HG03135 (cell line): ENCODE data around the gene LRP5.
"Not testable (repeated sequence)": the region's sequence is repeated elsewhere in the genome, so short reads cannot be mapped to it uniquely, and the experiment has no call there.

Experiments
- ATAC-seq: cut with Tn5 transposase; IDR thresholded peaks from one replicate; pipeline ENCODE4 v1.9.1; 2021; ENCODE audit warnings: mild to moderate bottlenecking, moderate library complexity; ENCODE audit not compliant: unreplicated experiment

Gene LRP5

GRCh38 chr11:68438658-68439259 lies 126.4 kb downstream of the LRP5 start:
- ATAC-seq, result no peak

- no peak for ATAC-seq
Measured at GRCh38 chr11:68439355-68440065, 127.1 kb downstream of the LRP5 start.

DNA sequence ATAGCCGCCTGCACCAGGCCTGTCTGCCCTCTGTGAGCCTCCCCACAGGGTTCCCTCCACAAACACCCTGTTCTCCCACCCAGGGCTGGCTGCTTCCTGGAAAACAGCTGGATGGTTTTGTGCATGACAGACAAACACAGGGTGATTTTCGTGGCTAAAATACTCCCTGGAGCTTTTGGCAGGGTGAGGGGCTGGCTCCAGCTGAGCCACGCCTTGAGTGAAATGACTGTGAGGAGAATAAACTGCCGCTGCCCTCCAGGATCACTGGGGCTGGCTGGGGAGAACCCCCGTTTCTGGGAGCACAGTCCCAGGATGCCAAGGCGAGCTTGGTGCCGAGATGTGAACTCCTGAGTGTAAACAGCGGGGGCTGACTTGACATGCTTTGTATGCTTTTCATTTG lies 127.8 kb downstream of the LRP5 start:
- ATAC-seq, result no peak

GRCh38 chr11:68441466-68442230 lies 129.3 kb downstream of the LRP5 start:
- no peak for ATAC-seq

DNA sequence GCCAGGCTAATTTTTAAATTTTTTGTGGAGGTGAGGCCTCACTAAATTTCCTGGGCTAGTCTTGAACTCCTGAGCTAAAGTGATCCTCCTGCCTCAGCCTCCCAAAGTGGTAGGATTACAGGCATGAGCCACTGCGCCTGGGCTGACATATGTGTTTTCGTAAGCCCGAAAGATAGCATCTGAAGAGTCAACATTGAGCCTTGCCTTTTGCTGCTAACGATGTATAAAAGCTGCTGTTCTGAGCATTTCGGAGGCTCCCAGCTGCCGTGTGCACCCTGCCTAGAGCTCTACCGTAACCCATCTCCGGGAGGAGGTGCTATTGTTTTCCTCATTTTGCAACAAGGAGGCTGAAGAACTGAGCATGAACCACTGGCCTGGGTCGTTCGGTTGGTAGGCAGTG lies 130.0 kb downstream of the LRP5 start:
- no peak for ATAC-seq

- ATAC-seq, result no peak
Measured at GRCh38 chr11:68444566-68444965, 132.2 kb downstream of the LRP5 start.

GRCh38 chr11:68445531-68446035 lies 133.2 kb downstream of the LRP5 start:
- no peak for ATAC-seq

- ATAC-seq, result no peak
Measured at GRCh38 chr11:68446046-68446725, 133.8 kb downstream of the LRP5 start.

DNA sequence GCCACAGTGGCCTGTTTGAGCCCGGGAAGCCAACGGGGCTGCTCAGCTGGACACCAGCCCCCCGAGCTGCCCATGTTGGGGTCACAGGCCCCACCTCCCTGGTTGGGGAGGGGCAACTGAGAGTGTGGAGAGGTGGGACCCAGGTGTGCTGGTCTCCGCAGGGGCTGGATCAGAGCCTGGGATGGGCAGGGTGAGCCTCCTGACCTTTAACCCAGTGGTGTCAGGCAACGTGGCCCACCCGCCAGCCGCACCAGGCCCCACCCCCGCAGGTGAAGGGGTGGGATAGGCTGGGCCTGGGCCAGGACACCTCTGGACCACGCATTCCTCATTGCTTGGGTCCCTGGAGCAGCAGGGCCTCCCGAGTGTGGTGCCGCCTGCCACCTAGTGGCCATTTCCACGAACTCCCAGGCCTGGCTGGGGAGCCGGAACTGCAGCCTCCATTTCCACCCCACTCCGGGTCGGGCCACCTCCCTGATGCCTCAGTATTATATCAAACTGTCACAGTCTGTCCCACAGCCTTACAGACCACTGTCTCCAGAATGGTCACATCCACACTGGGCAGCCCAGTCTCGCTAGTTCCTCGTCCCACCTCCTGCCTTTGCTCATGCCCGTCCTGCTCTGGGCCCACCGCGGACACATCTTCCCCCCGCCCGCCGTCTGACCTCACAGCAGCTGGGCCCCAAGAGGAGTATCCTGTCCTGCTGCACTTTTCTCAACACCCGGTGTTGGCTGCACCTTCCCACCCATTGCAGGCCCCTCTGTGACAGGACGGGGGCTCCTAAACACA lies 134.8 kb downstream of the LRP5 start:
- ATAC-seq, result peak; percentile 56

- not testable (repeated sequence) for ATAC-seq
Measured at GRCh38 chr11:68447914-68448313, 135.5 kb downstream of the LRP5 start.

GRCh38 chr11:68448604-68449011 lies 136.2 kb downstream of the LRP5 start:
- ATAC-seq, result no peak

DNA sequence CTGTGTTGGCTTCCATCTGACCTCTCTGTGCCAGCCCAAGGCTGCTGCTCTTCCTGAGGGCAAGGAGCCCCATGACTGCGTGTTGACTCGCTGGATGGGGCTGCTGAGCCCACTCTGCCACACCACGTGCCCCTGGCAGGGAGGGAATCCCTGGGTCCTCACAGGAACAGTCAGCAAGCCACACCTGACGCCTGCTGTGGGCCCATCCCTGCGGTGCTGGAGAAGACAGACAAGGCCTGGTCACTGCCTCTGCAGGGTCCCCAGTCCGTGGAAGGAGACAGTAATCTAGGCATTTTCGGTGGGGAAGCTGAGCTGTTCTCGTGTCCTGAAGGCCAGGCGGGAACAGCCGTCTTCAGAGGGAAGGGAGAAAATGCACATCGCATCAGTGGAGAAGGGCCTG lies 137.6 kb downstream of the LRP5 start:
- no peak for ATAC-seq

GRCh38 chr11:68450711-68451110 lies 138.3 kb downstream of the LRP5 start:
- ATAC-seq, result no peak

DNA sequence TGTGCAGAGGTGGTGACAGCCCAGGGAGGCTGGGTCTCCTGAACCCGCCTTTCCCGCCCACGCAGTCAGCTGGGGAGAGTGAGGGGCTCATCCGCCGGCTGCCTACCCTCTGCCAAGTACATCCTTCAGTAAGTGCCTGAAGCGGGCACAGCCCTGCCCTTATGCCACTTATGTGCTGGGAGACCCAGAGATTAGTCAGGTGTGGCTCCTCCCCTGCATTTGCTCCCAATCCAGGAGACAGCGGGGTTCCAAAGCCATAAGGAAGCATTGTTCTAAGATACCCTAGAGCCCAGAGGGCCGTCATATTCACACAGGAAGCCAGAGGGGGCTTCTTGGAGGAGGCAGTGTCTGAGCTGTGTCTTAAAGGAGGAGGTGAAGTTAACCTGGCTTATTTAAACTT lies 142.4 kb downstream of the LRP5 start:
- ATAC-seq, result no peak

- ATAC-seq, result no peak
Measured at GRCh38 chr11:68455485-68455884, 143.1 kb downstream of the LRP5 start.

- ATAC-seq, result no peak
Measured at GRCh38 chr11:68457216-68457897, 145.0 kb downstream of the LRP5 start.

DNA sequence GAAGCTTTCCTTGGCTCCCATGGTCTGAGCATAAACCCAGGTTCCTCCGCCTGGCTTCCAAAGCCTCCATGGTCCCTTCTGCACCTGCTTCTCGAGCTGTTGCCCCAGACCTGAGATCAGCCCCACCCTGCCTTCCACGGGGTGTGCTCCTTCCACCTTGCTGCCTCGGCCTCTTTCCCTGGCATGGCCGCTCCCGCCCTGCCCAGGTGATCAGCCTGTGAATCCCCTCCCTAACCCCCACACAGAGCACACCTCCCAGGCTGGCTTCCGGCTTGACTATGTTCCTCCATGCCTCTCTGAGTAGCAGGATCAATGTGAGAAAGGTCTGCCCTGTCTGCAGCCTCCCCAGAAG lies 145.5 kb downstream of the LRP5 start:
- ATAC-seq, result no peak

GRCh38 chr11:68458340-68458739 lies 145.9 kb downstream of the LRP5 start:
- not testable (repeated sequence) for ATAC-seq

- peak; percentile 79 for ATAC-seq
Measured at GRCh38 chr11:68459886-68460740, 147.7 kb downstream of the LRP5 start.
